NCI-H524 (cell line): Measurements from ENCODE around the gene FBLN2.

Experiments used
- DNase-seq, 2 experiments: peaks; one replicate each; lab custom pipeline; 2025; lab: John Stamatoyannopoulos, UW

The FBLN2 gene

GRCh38 chr3:13567684-13568514 lies 19.0 kb downstream of the FBLN2 start:
- no peak for DNase-seq

GRCh38 chr3:13568515-13569028 lies 19.6 kb downstream of the FBLN2 start:
- DNase-seq = no peak

GRCh38 chr3:13569201-13569600 lies 20.3 kb downstream of the FBLN2 start:
- DNase-seq = no peak

GRCh38 chr3:13569641-13570390 lies 20.9 kb downstream of the FBLN2 start:
- DNase-seq = no peak

GRCh38 chr3:13570391-13571194 lies 21.7 kb downstream of the FBLN2 start:
- no peak for DNase-seq

- no peak for DNase-seq
Observed at GRCh38 chr3:13571264-13571663, 22.3 kb downstream of the FBLN2 start.

- no peak for DNase-seq
Observed at GRCh38 chr3:13571831-13572750, 23.2 kb downstream of the FBLN2 start.

GRCh38 chr3:13572926-13573623 lies 24.1 kb downstream of the FBLN2 start:
- no peak for DNase-seq

- DNase-seq = peak; percentile 26 to 28
Observed at GRCh38 chr3:13574083-13574797, 25.3 kb downstream of the FBLN2 start.

- DNase-seq = peak; percentile 78 to 81
Observed at GRCh38 chr3:13574798-13575451, 26.0 kb downstream of the FBLN2 start.

- no peak for DNase-seq
Observed at GRCh38 chr3:13575459-13576061, 26.6 kb downstream of the FBLN2 start.

- DNase-seq = no peak
Observed at GRCh38 chr3:13577181-13578121, 28.5 kb downstream of the FBLN2 start.

GRCh38 chr3:13578251-13578650 lies 29.3 kb downstream of the FBLN2 start:
- no peak for DNase-seq

- DNase-seq = no peak
Observed at GRCh38 chr3:13579063-13579462, 30.1 kb downstream of the FBLN2 start.

GRCh38 chr3:13580256-13581023 lies 31.5 kb downstream of the FBLN2 start:
- no peak for DNase-seq

- no peak for DNase-seq
Observed at GRCh38 chr3:13581485-13582365, 32.8 kb downstream of the FBLN2 start.
